Neutrophil (primary cell): ENCODE measurements around the gene CHMP4A.

Source experiments
- H3K27ac ChIP-seq: fragments of 200-600 bp; sonication (generic); 2 replicates; pipeline ENCODE4 v1.5.1; 2016; ENCODE audit warnings: mild to moderate bottlenecking, moderate library complexity
- H3K27me3 ChIP-seq: fragments of 200-600 bp; sonication (generic); 2 replicates; pipeline ENCODE4 v1.6.0; 2016; ENCODE audit warnings: mild to moderate bottlenecking
- H3K36me3 ChIP-seq: fragments of 200-600 bp; sonication (generic); 2 replicates; pipeline ENCODE4 v1.5.1; 2017
- H3K4me1 ChIP-seq, 2 experiments: fragments of 200-600 bp in 1 of 2; sonication (generic) in 1 of 2; 1 replicate in 1 of 2; 2 replicates in 1 of 2; pipeline versions ENCODE4 v1.5.1 to v1.6.1; 2013 to 2016; ENCODE audit warnings: low read depth in 1 of 2, low read length in 1 of 2, mild to moderate bottlenecking in 1 of 2, moderate library complexity in 1 of 2; ENCODE audit not compliant: control insufficient read depth in 1 of 2, insufficient read depth in 1 of 2
- H3K4me3 ChIP-seq, 2 experiments: fragments of 200-600 bp in 1 of 2; sonication (generic) in 1 of 2; 1 replicate in 1 of 2; 2 replicates in 1 of 2; pipeline ENCODE4 v1.5.1; 2013 to 2016; ENCODE audit warnings: low read depth in 1 of 2, low read length in 1 of 2, mild to moderate bottlenecking in 1 of 2, moderate library complexity in 1 of 2
- H3K9me3 ChIP-seq: fragments of 200-600 bp; sonication (generic); 2 replicates; pipeline ENCODE4 v1.5.1; 2016
- TF ChIP-seq, protein P1 (sequence below): fragments of 200-600 bp; sonication (generic); IDR thresholded peaks from 2 replicates; pipeline ENCODE4 v1.5.1; 2016; ENCODE audit warnings: antibody characterized with exemption

The CHMP4A gene

DNA sequence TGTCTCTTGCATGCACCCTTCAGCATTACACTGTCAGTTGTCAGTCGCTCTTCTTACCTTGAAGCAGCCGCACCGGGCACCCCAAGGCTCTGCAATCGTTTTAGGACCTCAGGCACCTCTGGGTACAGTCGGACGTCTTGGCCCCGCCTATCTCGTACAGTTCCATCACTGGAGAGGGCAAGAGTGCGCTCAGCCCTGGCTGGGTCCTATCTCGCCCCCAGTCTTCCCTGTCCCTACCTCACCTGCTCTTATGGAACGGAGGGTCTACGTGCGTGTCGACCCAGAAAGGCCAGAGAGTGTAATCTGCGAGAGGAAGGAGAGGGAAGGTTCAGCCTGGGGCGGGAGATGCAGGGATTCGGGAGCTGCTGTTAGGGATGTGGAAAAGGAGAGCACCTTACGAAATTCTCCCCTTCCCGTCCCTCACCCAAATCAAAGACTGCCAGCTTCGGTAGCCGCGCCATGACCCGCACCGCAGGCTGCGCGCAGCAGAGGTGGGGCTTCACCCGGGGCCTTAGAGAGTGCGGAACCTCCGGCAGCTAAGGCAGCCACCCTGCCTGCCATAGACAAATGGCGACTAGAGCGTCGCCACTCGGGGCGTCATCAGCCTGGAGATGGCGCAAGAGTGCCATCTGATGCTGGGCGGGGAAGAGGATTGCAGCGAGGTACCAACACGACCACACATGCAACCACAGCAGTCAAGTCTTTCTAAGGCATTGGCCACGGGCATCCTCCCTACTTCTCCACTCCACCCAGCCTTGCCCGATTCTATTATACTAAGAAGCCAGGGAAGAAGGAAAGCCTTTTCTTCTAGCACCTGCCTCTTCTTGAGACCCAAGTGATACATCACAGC is 2.4 kb upstream of the CHMP4A start, which contains the start of gene MDP1:
TSS of gene MDP1 (minus strand) at position 572 of the 850 bp plus-strand sequence. CDS start at position 461, 111 bp downstream.
- TF ChIP-seq, protein P1, sequence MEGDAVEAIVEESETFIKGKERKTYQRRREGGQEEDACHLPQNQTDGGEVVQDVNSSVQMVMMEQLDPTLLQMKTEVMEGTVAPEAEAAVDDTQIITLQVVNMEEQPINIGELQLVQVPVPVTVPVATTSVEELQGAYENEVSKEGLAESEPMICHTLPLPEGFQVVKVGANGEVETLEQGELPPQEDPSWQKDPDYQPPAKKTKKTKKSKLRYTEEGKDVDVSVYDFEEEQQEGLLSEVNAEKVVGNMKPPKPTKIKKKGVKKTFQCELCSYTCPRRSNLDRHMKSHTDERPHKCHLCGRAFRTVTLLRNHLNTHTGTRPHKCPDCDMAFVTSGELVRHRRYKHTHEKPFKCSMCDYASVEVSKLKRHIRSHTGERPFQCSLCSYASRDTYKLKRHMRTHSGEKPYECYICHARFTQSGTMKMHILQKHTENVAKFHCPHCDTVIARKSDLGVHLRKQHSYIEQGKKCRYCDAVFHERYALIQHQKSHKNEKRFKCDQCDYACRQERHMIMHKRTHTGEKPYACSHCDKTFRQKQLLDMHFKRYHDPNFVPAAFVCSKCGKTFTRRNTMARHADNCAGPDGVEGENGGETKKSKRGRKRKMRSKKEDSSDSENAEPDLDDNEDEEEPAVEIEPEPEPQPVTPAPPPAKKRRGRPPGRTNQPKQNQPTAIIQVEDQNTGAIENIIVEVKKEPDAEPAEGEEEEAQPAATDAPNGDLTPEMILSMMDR = peak; percentile 83
- peaks cover 31 to 35% of the 10 kb centered on the region in 2 experiments for H3K4me1 ChIP-seq
- peaks cover 13% of the 10 kb centered on the region for H3K36me3 ChIP-seq
- peak within 1 kb of the TSS; percentile 97 for H3K27ac ChIP-seq
- H3K27me3 ChIP-seq = no peaks in the 10 kb centered on the region
- H3K9me3 ChIP-seq = no peaks in the 10 kb centered on the region
- peak within 1 kb of the TSS; percentile 82 to 98 for H3K4me3 ChIP-seq

DNA sequence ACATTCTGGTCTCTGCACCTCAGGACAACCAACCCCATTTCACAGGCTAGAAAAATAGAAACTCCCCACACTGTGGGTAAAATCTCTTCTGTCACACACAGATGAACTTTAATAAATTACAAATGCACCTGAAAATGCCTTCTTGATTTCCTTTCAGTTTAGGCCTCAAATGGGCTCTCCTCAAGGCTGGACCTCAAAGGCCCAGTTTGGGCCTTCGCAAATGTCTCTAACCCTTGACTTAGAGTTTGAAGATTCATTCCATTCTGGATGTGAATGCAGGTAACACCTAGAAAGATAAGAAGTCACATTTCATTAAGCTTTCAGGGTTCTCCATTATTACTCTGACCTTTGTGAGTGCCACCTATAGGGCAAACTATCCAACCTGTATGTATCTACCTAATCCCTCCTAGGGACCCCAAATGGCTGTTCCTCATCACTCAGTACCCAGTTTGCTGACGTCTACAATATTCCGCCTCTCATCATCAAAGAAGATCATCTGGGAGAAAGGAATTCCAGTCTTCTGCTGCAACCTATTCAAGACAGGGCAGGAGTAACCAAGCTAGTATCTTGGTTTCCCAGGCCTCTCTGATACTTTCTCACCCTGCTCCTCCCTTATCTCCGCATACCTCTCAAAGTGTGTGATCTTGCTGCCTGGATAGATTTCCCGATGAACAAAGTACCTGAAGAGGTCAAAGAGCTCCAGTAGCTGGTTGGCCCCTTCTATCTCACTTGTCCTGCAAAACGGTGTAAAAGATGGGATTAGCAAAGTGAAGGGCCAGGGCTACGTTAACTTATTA is 776 bp upstream of the CHMP4A start:
- H3K27me3 ChIP-seq = no peaks in the 10 kb centered on the region
- TF ChIP-seq, protein P1 = no peak
- peak overlapping the region; percentile 73 to 79 for H3K4me3 ChIP-seq
- H3K27ac ChIP-seq = peak overlapping the region; percentile 97
- peaks cover 27 to 35% of the 10 kb centered on the region in 2 experiments for H3K4me1 ChIP-seq
- H3K36me3 ChIP-seq = peaks cover 30% of the 10 kb centered on the region
- no peaks in the 10 kb centered on the region for H3K9me3 ChIP-seq

DNA sequence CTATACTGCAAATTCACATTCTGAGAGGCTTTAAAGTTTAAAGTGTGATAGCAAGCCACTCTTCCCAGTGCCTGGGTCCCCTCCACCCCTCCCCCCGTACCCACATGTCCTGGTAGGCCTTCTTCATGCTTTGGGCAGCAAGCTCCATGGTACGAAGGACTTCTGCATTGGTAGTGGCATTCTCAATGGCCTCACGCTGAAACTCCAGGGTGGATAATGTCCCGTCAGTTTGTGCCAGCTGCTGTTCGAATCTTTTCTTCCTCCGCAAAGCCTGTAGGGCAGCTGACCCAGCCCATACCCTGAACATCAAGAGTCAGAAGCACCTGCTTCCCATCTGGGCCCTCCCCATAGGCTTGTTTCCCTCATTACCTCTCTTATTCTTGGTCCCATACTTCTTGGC is 2.0 kb downstream of the CHMP4A start:
- H3K4me1 ChIP-seq = peaks cover 26 to 33% of the 10 kb centered on the region in 2 experiments
- TF ChIP-seq, protein P1 = no peak
- H3K4me3 ChIP-seq = no peak overlapping the region
- H3K9me3 ChIP-seq = no peaks in the 10 kb centered on the region
- H3K36me3 ChIP-seq = peaks cover 48% of the 10 kb centered on the region
- H3K27me3 ChIP-seq = no peaks in the 10 kb centered on the region
- H3K27ac ChIP-seq = peak overlapping the region; percentile 97

DNA sequence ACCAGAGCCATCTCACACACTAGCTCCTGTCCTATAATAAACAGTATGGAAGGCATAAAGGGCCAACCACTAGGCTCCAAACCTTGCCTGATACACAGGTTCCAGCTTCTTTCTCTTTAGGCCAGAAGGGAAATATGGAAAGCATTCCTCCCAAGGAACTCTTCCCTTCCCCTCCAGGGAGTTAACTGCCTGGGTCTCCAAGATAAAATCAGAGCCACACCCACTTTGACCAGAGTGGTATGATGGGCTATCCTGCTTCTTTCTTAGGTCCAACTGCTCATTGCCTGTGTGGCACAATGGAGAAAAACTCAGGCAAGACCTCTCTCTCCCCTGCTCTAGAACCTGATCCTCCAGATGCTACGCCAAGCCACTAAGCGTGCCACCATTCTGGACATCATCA is 5.7 kb downstream of the CHMP4A start:
- no peak overlapping the region for H3K4me3 ChIP-seq
- peaks cover 58% of the 10 kb centered on the region for H3K36me3 ChIP-seq
- H3K27ac ChIP-seq = no peak overlapping the region
- H3K9me3 ChIP-seq = no peaks in the 10 kb centered on the region
- TF ChIP-seq, protein P1 = no peak
- H3K4me1 ChIP-seq = peaks cover 0 to 5% of the 10 kb centered on the region in 2 experiments
- no peaks in the 10 kb centered on the region for H3K27me3 ChIP-seq

DNA sequence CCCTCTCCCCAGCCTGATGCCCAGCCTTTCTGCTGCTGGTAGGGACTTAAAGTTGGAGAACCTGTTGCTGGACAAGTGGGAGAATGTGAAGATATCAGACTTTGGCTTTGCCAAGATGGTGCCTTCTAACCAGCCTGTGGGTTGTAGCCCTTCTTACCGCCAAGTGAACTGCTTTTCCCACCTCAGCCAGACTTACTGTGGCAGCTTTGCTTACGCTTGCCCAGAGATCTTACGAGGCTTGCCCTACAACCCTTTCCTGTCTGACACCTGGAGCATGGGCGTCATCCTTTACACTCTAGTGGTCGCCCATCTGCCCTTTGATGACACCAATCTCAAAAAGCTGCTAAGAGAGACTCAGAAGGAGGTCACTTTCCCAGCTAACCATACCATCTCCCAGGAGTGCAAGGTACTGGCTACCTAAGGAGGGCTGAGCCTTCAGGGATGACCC is 6.2 kb downstream of the CHMP4A start:
- Histone ChIP-seq H3K27ac (no peak overlapping the region), H3K4me1 (no peaks in the 10 kb centered on the region), H3K9me3 (no peaks in the 10 kb centered on the region), H3K4me3 (no peak overlapping the region), H3K36me3 (peaks cover 58% of the 10 kb centered on the region), H3K27me3 (no peaks in the 10 kb centered on the region)
- TF ChIP-seq, protein P1 = no peak
